Erythroblast (primary cell): ENCODE data around the gene ANKRD55.

Experiments
- GATA1 ChIP-seq: IDR thresholded peaks from 2 replicates; pipeline ENCODE4 v1.6.1; 2011; ENCODE audit warnings: low read depth, mild to moderate bottlenecking, control low read depth, low read length, moderate library complexity
- POLR2A ChIP-seq: IDR thresholded peaks from 2 replicates; pipeline ENCODE4 v1.6.1; 2011; ENCODE audit warnings: mild to moderate bottlenecking, low read length

GRCh38 chr5:56055287-56055686 lies 177.8 kb downstream of the ANKRD55 start:
- TF ChIP-seq POLR2A: no peak
- TF ChIP-seq GATA1: no peak
